Measurements from ENCODE around the gene CCR5AS.

- no peak for TF ChIP-seq CTCF (IDR thresholded peaks at IDR 0.05)
- no peak for TF ChIP-seq POLR2AphosphoS5 (IDR thresholded peaks at IDR 0.05)
Observed at GRCh38 chr3:46395210-46395661, 11.6 kb downstream of the CCR5AS start.
